ENCODE measurements around the gene LRIG1.

GRCh38 chr3:66386011-66386924, 114.6 kb downstream of the LRIG1 start:
- no peak for TF ChIP-seq TAF1 (IDR thresholded peaks at IDR 0.05; ENCODE audit: borderline replicate concordance, low read depth, low read length)
- TF ChIP-seq POLR2AphosphoS5 (IDR thresholded peaks at IDR 0.05; ENCODE audit: low read depth, low read length), result no peak
- TF ChIP-seq POLR2A (IDR thresholded peaks at IDR 0.05; ENCODE audit: low read depth, low read length), result no peak

Data from GM12892 (cell line).